Right lobe of liver (tissue), 6 donors: ENCODE measurements around the gene GUF1. TPM values are rescaled to one million over a fixed set of nuclear protein-coding genes. Genes with fewer than 3 reads are reported as not detected.

Experiments
- ATAC-seq, 4 donors: fragments of 200-7000 bp; cut with Tn5 transposase; one replicate each; pipeline ENCODE4 v1.9.1; 2020; ENCODE audit warnings: mild to moderate bottlenecking in 4 of 4, moderate library complexity in 4 of 4
- DNase-seq, 3 donors: peaks; one replicate each; pipeline ENCODE4 v3.0.0-alpha.2; 2020
- H3K27ac ChIP-seq, 3 donors: fragments of 200-600 bp; one replicate each; pipeline ENCODE4 v1.8.0; 2022
- H3K27me3 ChIP-seq, 2 donors: fragments of 200-600 bp; one replicate each; pipeline ENCODE4 v1.8.0; 2022
- H3K36me3 ChIP-seq, 4 donors: fragments of 200-600 bp; sonication (generic) in 1 of 4; one replicate each; pipeline versions ENCODE4 v1.5.1 to v1.8.0; 2017 to 2022; ENCODE audit warnings: control low read depth in 1 of 4
- H3K4me1 ChIP-seq, 4 donors: fragments of 200-600 bp; sonication (generic) in 1 of 4; one replicate each; pipeline versions ENCODE4 v1.5.1 to v1.8.0; 2017 to 2022; ENCODE audit warnings: control low read depth in 1 of 4
- H3K4me3 ChIP-seq, 3 donors: fragments of 200-600 bp; one replicate each; pipeline ENCODE4 v1.8.0; 2022
- H3K9me3 ChIP-seq, 4 donors: fragments of 200-600 bp; sonication (generic) in 1 of 4; one replicate each; pipeline versions ENCODE4 v1.5.1 to v1.8.0; 2017 to 2022; ENCODE audit warnings: control low read depth in 1 of 4
- CTCF ChIP-seq, 4 donors: fragments of 200-600 bp in 3 of 4; fragments of 450-650 bp in 1 of 4; IDR thresholded peaks; one replicate each; pipeline versions ENCODE4 v1.5.1 to v1.8.0; 2016 to 2022; ENCODE audit warnings: antibody characterized with exemption in 4 of 4, mild to moderate bottlenecking in 2 of 4
- POLR2A ChIP-seq: fragments of 450-650 bp; IDR thresholded peaks from one replicate; pipeline ENCODE4 v1.6.1; 2017; ENCODE audit warnings: antibody characterized with exemption, mild to moderate bottlenecking
- WGBS: methylation state at CpG from one replicate; pipeline ENCODE4 v1.1.6; 2018; ENCODE audit warnings: low coverage, low lambda C conversion rate; ENCODE audit not compliant: insufficient coverage; ENCODE audit errors: missing lambda C conversion rate; 5-methylcytosine and 5-hydroxymethylcytosine counted together
- intact Hi-C, 2 donors: fragments of 100-400 bp; cut with DNase I; formaldehyde crosslinking; loops; one replicate each; pipeline versions ENCODE4 v1.11.2 to v1.14.1; 2022
- total RNA-seq, 6 experiments: library from RNA; depleted of rRNA in 2 of 6; stranded (reverse); fragments of >200 nt in 2 of 6; fragmentation: NEBNext Ultra II Directional in 3 of 6; extraction: Animal tissue kit (Norgen Biotek cat#: 25700) in 3 of 6; gene quantifications; one replicate each; pipeline versions ENCODE4 v1.1.0 to v1.2.4, GENCODE V29; 2016 to 2023
- donor health status: DM: no; HTN: yes; CAD: no.
- donor health status: DM: no; HTN: no; CAD: no.
- donor health status: DM: no; HTN: no; CAD: no.
- donor health status: DM: no; HTN: yes; CAD: no.
- donor health status: DM: no; HTN: yes; CAD: no.

Gene GUF1
- total RNA-seq, 6 experiments from 2014 or later, result 8.8 to 17.2 (median 11.2) TPM

- TF ChIP-seq POLR2A, result no peak
- peak in 1 of 4 donors; percentile 26 for TF ChIP-seq CTCF (IDR thresholded peaks at IDR 0.05)
- 25% methylated on average over 2 of the region's 2 CpGs for WGBS
- Histone ChIP-seq H3K27ac (no peak overlapping the region), H3K9me3 (no peaks in the 10 kb centered on the region), H3K4me3 (no peak overlapping the region), H3K27me3 (no peaks in the 10 kb centered on the region), H3K4me1 (no peaks in the 10 kb centered on the region), H3K36me3 (no peaks in the 10 kb centered on the region)
- DNase-seq (no peak), ATAC-seq (peak in 1 of 4 donors; percentile 34)
- intact Hi-C loops, result no loop called here
Measured at GRCh38 chr4:44738615-44739014, 60.4 kb downstream of the GUF1 start.

DNA sequence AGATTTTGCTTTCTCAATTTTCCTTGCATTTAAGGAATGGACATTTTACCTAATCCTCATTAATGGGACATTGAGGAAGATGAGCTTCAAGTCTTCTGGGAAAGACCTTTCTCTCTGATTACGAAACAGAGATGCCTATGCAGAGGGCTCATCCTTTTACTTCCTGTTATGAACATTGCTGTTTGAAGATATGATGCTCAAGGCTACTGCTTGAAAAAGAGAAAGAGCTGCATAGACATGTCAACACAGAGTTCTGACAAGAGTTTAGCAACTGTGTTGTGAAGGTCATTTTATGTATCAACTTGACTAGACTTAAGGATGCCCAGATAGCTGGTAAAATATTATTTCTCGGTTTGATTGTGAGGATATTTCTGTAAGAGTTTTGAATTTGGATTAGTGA lies 62.0 kb downstream of the GUF1 start:
- TF ChIP-seq CTCF (IDR thresholded peaks at IDR 0.05) (no peak), POLR2A (no peak)
- no peak for ATAC-seq
- no peak overlapping the region for H3K27ac ChIP-seq
- no peak overlapping the region for H3K4me3 ChIP-seq
- no peak for DNase-seq
- no peaks in the 10 kb centered on the region for H3K4me1 ChIP-seq
- H3K36me3 ChIP-seq, result no peaks in the 10 kb centered on the region
- intact Hi-C loops, result no loop called here
- 50% methylated on average over 2 of the region's 2 CpGs for WGBS
- no peaks in the 10 kb centered on the region for H3K27me3 ChIP-seq
- H3K9me3 ChIP-seq, result no peaks in the 10 kb centered on the region

Other genes starting within 250 kb of the GUF1 start
- not detected for gene KCTD8, start 229.6 kb upstream of the GUF1 start, total RNA-seq
- gene YIPF7, start 26.8 kb upstream of the GUF1 start, total RNA-seq, result not detected
- 1 to 10 TPM; 1.3 to 3.5 (median 2.0) TPM for gene GNPDA2, start 48.1 kb downstream of the GUF1 start, total RNA-seq